T-cell (primary cell): Measurements from ENCODE around the gene DUS2. TPM values are rescaled to one million over a fixed set of nuclear protein-coding genes. Genes with fewer than 3 reads are reported as not detected.

Source experiments
- ATAC-seq, 4 experiments: fragments of 200-7000 bp in 3 of 4; fragments of 150-1000 bp in 1 of 4; cut with Tn5 transposase; replicated peaks in 1 of 4; 1 replicate in 3 of 4; 2 replicates in 1 of 4; pipeline ENCODE4 v1.10.0; 2021; ENCODE audit warnings: moderate library complexity in 3 of 4, mild to moderate bottlenecking in 2 of 4, moderate number of reproducible peaks in 1 of 4
- CTCF ChIA-PET, 2 donors: fragments of 300-600 bp; sonication (Branson Sonifier 250); formaldehyde crosslinking; loops; one replicate each; lab custom pipeline; 2022; ENCODE audit warnings: antibody characterized with exemption in 2 of 2; lab: Charles Lee
- POLR2A ChIA-PET, 2 donors: fragments of 300-600 bp; sonication (Branson Sonifier 250); formaldehyde crosslinking; loops; one replicate each; lab custom pipeline; 2022; ENCODE audit warnings: antibody characterized with exemption in 2 of 2; lab: Charles Lee
- DNase-seq, 35 experiments: peaks; one replicate each; pipeline versions ENCODE4 v3.0.0 to v3.0.0-alpha.2; 2013 to 2023
- H3K27ac ChIP-seq: one replicate; pipeline ENCODE4 v1.5.1; 2013; ENCODE audit warnings: low read length
- H3K27me3 ChIP-seq, 2 experiments: replicated peaks in 1 of 2; 1 replicate in 1 of 2; 2 replicates in 1 of 2; pipeline versions ENCODE4 v1.6.1 to v1.7.0; 2013; ENCODE audit warnings: low read length in 1 of 2, mixed read lengths in 1 of 2; ENCODE audit not compliant: control insufficient read depth in 2 of 2, insufficient read depth in 2 of 2; ENCODE audit errors: extremely low read depth in 1 of 2
- H3K36me3 ChIP-seq, 2 donors: 1 replicate in 1 of 2; 2 replicates in 1 of 2; pipeline versions ENCODE4 v1.6.1 to v1.7.0; 2013; ENCODE audit warnings: low read length in 1 of 2; ENCODE audit not compliant: control insufficient read depth in 2 of 2, insufficient read depth in 1 of 2; ENCODE audit errors: extremely low read depth in 1 of 2
- H3K4me1 ChIP-seq, 2 experiments: 1 replicate in 1 of 2; 2 replicates in 1 of 2; pipeline versions ENCODE4 v1.6.1 to v1.7.0; 2013; ENCODE audit warnings: low read length in 2 of 2, mixed read lengths in 1 of 2; ENCODE audit not compliant: insufficient read depth in 2 of 2, control insufficient read depth in 1 of 2; ENCODE audit errors: extremely low read depth in 1 of 2
- H3K4me3 ChIP-seq, 2 donors: 1 replicate in 1 of 2; 2 replicates in 1 of 2; pipeline versions ENCODE4 v1.5.1 to v1.7.0; 2013; ENCODE audit warnings: mild to moderate bottlenecking in 2 of 2, low read length in 1 of 2, moderate library complexity in 1 of 2; ENCODE audit not compliant: control insufficient read depth in 1 of 2; ENCODE audit errors: extremely low read depth in 1 of 2
- H3K9me3 ChIP-seq: 2 replicates; pipeline ENCODE4 v1.7.0; 2013
- H3K27ac Mint-ChIP-seq, 2 donors: one replicate each; pipeline ENCODE4 v1.8.0; 2020 to 2021; ENCODE audit warnings: mild to moderate bottlenecking in 2 of 2, mixed read lengths in 2 of 2
- H3K27me3 Mint-ChIP-seq, 2 donors: one replicate each; pipeline ENCODE4 v1.8.0; 2021 to 2022; ENCODE audit warnings: mixed read lengths in 2 of 2
- H3K36me3 Mint-ChIP-seq: one replicate; pipeline ENCODE4 v1.8.0; 2021; ENCODE audit warnings: mixed read lengths
- H3K4me1 Mint-ChIP-seq, 3 donors: one replicate each; pipeline ENCODE4 v1.8.0; 2020 to 2022; ENCODE audit warnings: mixed read lengths in 3 of 3, mild to moderate bottlenecking in 1 of 3
- H3K4me3 Mint-ChIP-seq, 3 donors: one replicate each; pipeline ENCODE4 v1.8.0; 2020 to 2022; ENCODE audit warnings: mild to moderate bottlenecking in 3 of 3, mixed read lengths in 3 of 3, moderate library complexity in 3 of 3
- H3K9me3 Mint-ChIP-seq, 3 donors: one replicate each; pipeline ENCODE4 v1.8.0; 2020 to 2022; ENCODE audit warnings: mixed read lengths in 3 of 3
- WGBS: methylation state at CpG from one replicate; pipeline ENCODE4 v1.1.5; 2013; ENCODE audit warnings: missing lambda C conversion rate; ENCODE audit not compliant: insufficient coverage; 5-methylcytosine and 5-hydroxymethylcytosine counted together
- total RNA-seq, 35 experiments: library from RNA in 6 of 35; stranded (reverse) in 6 of 35; fragments of 120-200 nt in 1 of 35; gene quantifications; one replicate each; pipeline versions ENCODE4 v1.2.1 to v1.2.4 and lab custom pipeline; 2013 to 2026

DUS2 gene
- total RNA-seq, 5 donors from 2014 or later (not counting 1 experiment from before 2014, with no cell fraction given) = 14.5 to 19.4 (median 15.8) TPM

DNA sequence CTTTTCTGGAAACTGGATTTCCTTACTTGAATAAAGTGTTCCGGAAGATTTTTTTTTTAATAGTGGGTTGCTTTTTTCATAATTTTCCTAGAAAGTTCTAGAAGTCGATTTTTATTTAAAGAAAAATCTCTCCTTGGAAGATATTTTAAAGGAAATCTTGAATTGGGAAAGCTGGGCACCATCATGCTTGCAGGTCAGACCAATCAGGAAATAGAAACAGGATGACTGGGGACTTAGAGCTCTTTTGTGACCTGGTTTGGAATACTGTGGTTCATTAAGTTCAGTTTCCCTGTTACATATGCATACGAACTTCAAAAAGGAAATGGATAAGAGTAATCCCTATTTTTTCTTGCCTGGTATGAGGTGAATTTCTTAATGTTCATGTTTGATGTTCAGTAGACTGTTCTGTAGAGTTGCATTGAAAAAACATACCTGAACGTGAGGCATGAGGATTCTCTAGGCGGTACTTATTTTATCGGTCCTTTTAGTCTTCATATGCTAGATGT lies 63.3 kb downstream of the DUS2 start:
- Histone ChIP-seq H3K9me3 (no peaks in the 10 kb centered on the region), H3K4me3 (peak overlapping the region; percentile 79 to 90), H3K4me1 (peaks cover 42 to 54% of the 10 kb centered on the region in 2 experiments), H3K27ac (peak overlapping the region; percentile 54), H3K27me3 (no peaks in the 10 kb centered on the region), H3K36me3 (no peaks in the 10 kb centered on the region)
- no peaks in the 10 kb centered on the region for H3K36me3 Mint-ChIP-seq
- ChIA-PET CTCF (interaction anchor here in 1 of 2 donors (2.1 kb wide), 1 partner anchor 31 kb away, joined by 8 read pairs; no protein-coding TSS in a partner anchor), POLR2A (no interaction called here)
- H3K27me3 Mint-ChIP-seq = no peaks in the 10 kb centered on the region
- peak overlapping the region; percentile 83 to 87 (median 85) for H3K4me3 Mint-ChIP-seq
- H3K9me3 Mint-ChIP-seq = no peaks in the 10 kb centered on the region
- peak overlapping the region; percentile 86 to 90 for H3K27ac Mint-ChIP-seq
- WGBS = no CpG with 5 or more reads among the region's 6 CpGs
- DNase-seq (peak in 1 of 35 experiments; percentile 40), ATAC-seq (no peak)
- peaks cover 65 to 75% (median 72%) of the 10 kb centered on the region in 3 donors for H3K4me1 Mint-ChIP-seq

DNA sequence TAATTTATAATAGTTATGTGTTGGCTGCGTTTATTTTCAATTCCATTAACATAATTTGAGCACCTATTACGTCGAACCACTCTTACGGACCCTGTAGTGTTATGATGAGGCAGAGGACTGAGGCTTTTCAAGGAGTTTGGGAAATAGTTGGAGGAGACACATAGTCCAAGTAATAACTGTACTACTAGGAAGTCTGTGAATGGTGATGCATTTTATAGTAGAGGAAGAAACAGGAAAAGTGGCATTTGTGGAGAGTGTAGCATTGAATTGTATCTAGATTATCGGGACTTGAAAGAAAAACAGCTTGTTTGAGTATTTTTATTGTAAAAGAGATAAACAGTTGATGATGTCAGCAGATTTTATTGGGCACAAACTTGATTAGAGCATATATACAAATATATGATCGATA lies 63.8 kb downstream of the DUS2 start:
- CTCF ChIA-PET = interaction anchor here in 1 of 2 donors (0.6 kb wide), 1 partner anchor 97 kb away, joined by 3 read pairs; no protein-coding TSS in a partner anchor
- H3K27me3 ChIP-seq = no peaks in the 10 kb centered on the region
- no peaks in the 10 kb centered on the region for H3K27me3 Mint-ChIP-seq
- H3K36me3 ChIP-seq = no peaks in the 10 kb centered on the region
- H3K4me3 Mint-ChIP-seq = peak overlapping the region; percentile 83 to 87 (median 85)
- no peaks in the 10 kb centered on the region for H3K9me3 Mint-ChIP-seq
- H3K4me1 ChIP-seq = peaks cover 41 to 51% of the 10 kb centered on the region in 2 experiments
- ATAC-seq (no peak), DNase-seq (no peak)
- H3K4me3 ChIP-seq = peak overlapping the region; percentile 79 to 90
- peak overlapping the region; percentile 54 for H3K27ac ChIP-seq
- POLR2A ChIA-PET = interaction anchor here (0.5 to 0.6 kb wide), 3 partner anchors 35 to 1118 kb away, joined by 4 to 7 read pairs (median 6); no protein-coding TSS in a partner anchor
- no peaks in the 10 kb centered on the region for H3K36me3 Mint-ChIP-seq
- H3K27ac Mint-ChIP-seq = peak overlapping the region; percentile 86 to 90
- peaks cover 65 to 75% (median 72%) of the 10 kb centered on the region in 3 donors for H3K4me1 Mint-ChIP-seq
- H3K9me3 ChIP-seq = no peaks in the 10 kb centered on the region
- 0% methylated on average over 1 of the region's 6 CpGs for WGBS

DNA sequence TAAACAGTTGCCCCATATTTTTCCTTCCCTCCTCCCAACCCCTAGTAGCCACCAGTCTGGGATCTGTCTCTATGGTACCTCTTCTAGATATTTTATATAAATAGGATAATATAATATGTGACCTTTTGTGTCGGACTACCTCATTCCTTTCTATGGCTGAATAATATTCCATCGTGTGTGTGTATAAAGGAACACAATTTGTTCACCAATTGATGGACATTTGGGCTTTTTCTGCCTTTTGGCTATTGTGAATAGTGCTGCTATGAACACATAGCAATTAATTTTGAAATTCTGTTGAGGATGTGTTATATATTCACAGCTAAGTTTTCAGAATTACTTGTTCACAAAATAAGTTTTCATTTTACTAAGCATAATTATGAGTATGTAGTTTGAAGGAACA lies 64.6 kb downstream of the DUS2 start:
- Histone ChIP-seq H3K9me3 (no peaks in the 10 kb centered on the region), H3K4me1 (peaks cover 40 to 46% of the 10 kb centered on the region in 2 experiments), H3K27ac (peak overlapping the region; percentile 54), H3K4me3 (peak overlapping the region in 1 of 2 donors; percentile 90), H3K36me3 (no peaks in the 10 kb centered on the region), H3K27me3 (no peaks in the 10 kb centered on the region)
- WGBS = no CpG with 5 or more reads among the region's 2 CpGs
- no peaks in the 10 kb centered on the region for H3K27me3 Mint-ChIP-seq
- ChIA-PET CTCF (interaction anchor here (0.5 to 0.6 kb wide), 2 partner anchors 17 to 806 kb away, joined by 3 to 4 read pairs; no protein-coding TSS in a partner anchor), POLR2A (interaction anchor here (0.5 to 0.7 kb wide), 4 partner anchors 13 to 534 kb away, joined by 3 to 7 read pairs (median 5); no protein-coding TSS in a partner anchor)
- DNase-seq (no peak), ATAC-seq (no peak)
- H3K4me3 Mint-ChIP-seq = peak overlapping the region; percentile 76 to 87 (median 83)
- peak overlapping the region; percentile 69 to 86 for H3K27ac Mint-ChIP-seq
- no peaks in the 10 kb centered on the region for H3K36me3 Mint-ChIP-seq
- no peaks in the 10 kb centered on the region for H3K9me3 Mint-ChIP-seq
- peaks cover 64 to 72% (median 70%) of the 10 kb centered on the region in 3 donors for H3K4me1 Mint-ChIP-seq

DNA sequence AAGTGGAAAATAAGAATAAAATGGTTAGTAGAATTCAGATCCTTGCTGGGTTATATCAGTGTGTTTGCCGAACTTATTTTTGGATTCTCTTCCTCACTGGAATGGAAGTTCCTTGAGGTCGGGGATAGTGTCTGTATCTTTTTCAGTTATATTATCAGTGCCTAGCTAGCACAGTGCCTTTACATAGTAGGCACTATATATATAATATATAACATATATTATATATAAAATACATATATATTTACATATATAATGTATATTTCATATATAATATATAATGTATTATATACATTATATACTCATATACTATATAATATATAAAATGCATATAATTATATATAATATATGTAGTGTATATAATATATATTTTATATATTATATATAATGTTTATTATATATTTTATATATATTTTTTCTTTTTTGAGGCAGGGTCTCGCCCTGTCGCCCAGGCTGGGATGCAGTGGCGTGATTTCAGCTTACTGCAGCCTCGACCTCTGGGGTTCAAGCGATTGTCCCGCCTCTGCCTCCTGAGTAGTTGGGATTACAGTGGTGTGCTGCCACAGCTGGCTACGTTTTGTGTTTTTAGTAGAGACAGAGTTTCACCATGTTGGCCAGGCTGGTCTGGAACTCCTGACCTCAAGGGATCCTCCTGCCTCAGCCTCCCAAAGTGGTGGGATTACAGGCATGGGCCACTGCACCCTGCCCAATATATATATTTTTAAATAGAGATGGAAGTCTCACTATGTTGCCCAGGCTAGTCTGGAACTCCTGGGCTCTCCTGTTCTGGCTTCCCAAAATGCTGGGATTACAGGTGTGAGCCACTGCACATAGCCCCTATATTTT lies 65.3 kb downstream of the DUS2 start:
- Mint-ChIP-seq H3K27ac (peak overlapping the region; percentile 85 to 92), H3K4me1 (peaks cover 64 to 72% (median 70%) of the 10 kb centered on the region in 3 donors), H3K36me3 (no peaks in the 10 kb centered on the region), H3K9me3 (no peaks in the 10 kb centered on the region), H3K4me3 (peak overlapping the region; percentile 79 to 87 (median 83)), H3K27me3 (no peaks in the 10 kb centered on the region)
- Histone ChIP-seq H3K4me1 (peaks cover 35 to 45% of the 10 kb centered on the region in 2 experiments), H3K27ac (peak overlapping the region; percentile 54), H3K36me3 (no peaks in the 10 kb centered on the region), H3K27me3 (no peaks in the 10 kb centered on the region), H3K9me3 (no peaks in the 10 kb centered on the region), H3K4me3 (peak overlapping the region in 1 of 2 donors; percentile 90)
- ChIA-PET POLR2A (interaction anchor here (0.5 to 0.7 kb wide), 2 partner anchors 14 to 41 kb away, joined by 3 to 4 read pairs; no protein-coding TSS in a partner anchor), CTCF (interaction anchor here in 1 of 2 donors (0.6 to 0.7 kb wide), 3 partner anchors 11 to 656 kb away, joined by 3 to 4 read pairs (median 4); no protein-coding TSS in a partner anchor)
- DNase-seq (no peak), ATAC-seq (no peak)
- no CpG with 5 or more reads among the region's 9 CpGs for WGBS

DNA sequence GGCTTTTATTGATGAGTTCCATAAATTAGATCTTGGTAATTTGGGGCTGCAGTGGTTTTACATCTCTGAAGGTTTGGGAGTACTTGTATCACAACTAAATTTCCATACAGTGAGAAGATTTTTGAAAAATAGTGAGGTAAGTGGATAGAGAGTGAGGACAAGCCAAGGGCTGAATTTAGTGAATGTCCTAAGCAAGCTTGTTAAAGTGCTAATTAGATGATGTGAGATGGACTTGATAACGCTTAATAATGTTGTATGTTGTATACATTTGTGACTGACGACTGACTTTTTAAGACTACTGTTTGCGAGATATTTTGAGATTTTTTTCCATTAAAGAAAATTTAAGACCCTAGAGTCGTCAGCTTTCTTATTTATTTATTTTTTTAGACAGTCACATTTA lies 66.0 kb downstream of the DUS2 start:
- WGBS = no CpG with 5 or more reads among the region's 4 CpGs
- POLR2A ChIA-PET = interaction anchor here (0.5 to 0.8 kb wide), 2 partner anchors 9 to 18 kb away, joined by 5 to 6 read pairs; no protein-coding TSS in a partner anchor
- CTCF ChIA-PET = interaction anchor here in 1 of 2 donors (0.6 to 0.7 kb wide), 2 partner anchors 10 to 657 kb away, joined by 3 to 4 read pairs; no protein-coding TSS in a partner anchor

More for the DNA sequence above, 66.0 kb downstream of the DUS2 start:
- H3K27ac ChIP-seq = peak overlapping the region; percentile 16
- DNase-seq = no peak
- H3K27ac Mint-ChIP-seq = peak overlapping the region; percentile 85 to 92
- H3K27me3 Mint-ChIP-seq = no peaks in the 10 kb centered on the region
- H3K4me3 ChIP-seq = peak overlapping the region in 1 of 2 donors; percentile 0
- no peaks in the 10 kb centered on the region for H3K9me3 ChIP-seq
- H3K4me1 Mint-ChIP-seq = peaks cover 64 to 72% (median 70%) of the 10 kb centered on the region in 3 donors
- peaks cover 34 to 37% of the 10 kb centered on the region in 2 experiments for H3K4me1 ChIP-seq
- no peaks in the 10 kb centered on the region for H3K36me3 ChIP-seq
- no peak for ATAC-seq
- H3K36me3 Mint-ChIP-seq = no peaks in the 10 kb centered on the region
- peak overlapping the region; percentile 69 to 79 (median 74) for H3K4me3 Mint-ChIP-seq
- H3K27me3 ChIP-seq = no peaks in the 10 kb centered on the region
- H3K9me3 Mint-ChIP-seq = no peaks in the 10 kb centered on the region
